HuH-7 (cell line): ENCODE results near the gene ZNF382.
A peak's percentile ranks its signal among the peaks of the same experiment; 100 is the strongest.
"Not testable (repeated sequence)": the region's sequence is repeated elsewhere in the genome, so short reads cannot be mapped to it uniquely, and the experiment has no call there.

ENCODE experiments used
- DNase-seq: peaks from one replicate; pipeline ENCODE4 v3.0.0; 2011; ENCODE audit warnings: low spot score

Gene ZNF382

GRCh38 chr19:36605101-36605876 is at the start of gene ZNF382:
ZNF382 (plus strand) TSS chr19:36605313; CDS start chr19:36609915, 4,602 bp downstream.
- DNase-seq = no peak

- DNase-seq = no peak
Observed at GRCh38 chr19:36564391-36564790, 40.7 kb upstream of the ZNF382 start.

- no peak for DNase-seq
Observed at GRCh38 chr19:36572593-36573019, 32.5 kb upstream of the ZNF382 start.

DNA sequence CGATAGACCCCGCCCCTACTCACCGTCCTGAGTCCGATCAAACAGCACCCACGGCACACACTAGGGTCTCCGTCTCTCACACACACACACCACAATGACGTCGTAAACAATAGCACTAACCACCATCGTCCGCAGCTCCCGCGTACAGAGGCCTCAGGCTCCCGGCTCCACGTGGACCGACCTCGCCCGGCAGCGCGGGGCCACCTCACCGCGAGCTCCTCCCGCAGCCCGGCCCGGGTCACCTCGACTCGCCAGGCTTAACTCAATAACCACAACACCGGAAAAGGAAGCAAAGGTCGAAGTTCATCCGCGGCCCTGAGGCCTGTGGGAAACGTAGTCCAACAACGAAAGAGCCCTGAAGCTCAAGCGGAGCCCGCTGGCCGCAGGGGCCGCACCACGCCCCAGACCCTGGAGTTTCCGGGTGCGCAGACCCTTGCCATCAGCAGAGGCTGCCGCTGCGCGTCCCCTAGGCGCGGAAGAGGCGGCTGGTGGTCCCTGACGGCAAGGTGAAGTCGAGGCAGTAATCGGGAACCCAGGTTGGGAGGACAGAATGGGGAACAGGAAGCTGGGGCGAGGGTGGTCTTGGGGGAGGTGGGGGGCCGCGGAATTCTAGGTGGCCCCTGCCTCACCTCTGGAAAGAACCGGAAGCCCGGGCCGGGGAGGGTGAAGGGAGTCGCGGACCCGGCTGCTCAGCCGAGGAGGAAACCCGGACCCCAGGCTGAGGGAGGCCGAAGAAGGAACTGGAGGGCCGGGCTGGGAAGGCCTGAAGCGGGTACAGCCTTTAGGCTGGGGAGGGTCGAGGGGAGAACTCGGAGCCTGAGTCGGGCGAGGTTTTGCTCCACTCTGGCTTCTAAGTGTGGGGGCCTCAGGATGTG is 31.9 kb upstream of the ZNF382 start, which contains the start of gene ZNF529:
ZNF529 (minus strand) TSS at position 273 of the 875 bp plus-strand sequence. CDS start 946 bp downstream, outside the sequence.
- DNase-seq = peak; percentile 91

DNA sequence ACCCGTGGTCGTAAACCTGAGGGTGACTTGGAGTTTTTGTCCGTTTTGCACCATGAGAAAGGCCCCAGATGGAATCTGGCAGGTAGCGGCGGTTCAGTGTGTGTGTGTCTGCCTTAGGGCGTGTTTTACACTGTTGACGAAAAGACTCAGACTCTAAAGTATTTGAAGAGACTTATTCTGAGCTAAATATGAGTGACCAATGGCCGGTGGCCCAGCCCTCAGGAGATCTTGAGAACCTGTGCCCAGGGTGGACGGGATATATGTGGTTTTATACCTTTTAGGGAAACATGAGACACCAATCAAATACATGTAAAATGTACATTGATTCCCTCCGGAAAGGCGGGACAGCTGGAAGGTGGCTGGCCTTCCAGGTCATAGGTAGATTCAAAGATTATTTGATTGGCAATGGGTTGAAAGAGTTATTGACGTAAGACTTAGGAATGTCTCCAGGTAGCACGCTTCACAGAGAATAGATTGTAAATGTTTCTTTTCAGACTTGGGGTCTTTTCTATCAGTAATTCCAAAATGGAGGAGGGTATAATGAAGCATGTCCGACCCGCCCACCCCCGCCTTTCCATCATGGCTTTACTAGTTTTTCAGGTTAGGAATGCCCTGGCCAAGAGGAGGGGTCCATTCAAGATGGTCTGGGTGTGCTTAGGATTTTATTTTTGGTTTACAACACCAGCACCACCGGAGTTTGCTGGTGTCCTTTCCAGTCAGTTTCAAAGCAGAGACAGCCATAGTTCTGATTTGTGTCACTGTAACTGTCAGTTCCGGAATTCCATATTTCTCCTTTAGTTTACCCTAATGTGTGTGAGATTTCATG is 31.0 kb upstream of the ZNF382 start:
- no peak for DNase-seq

GRCh38 chr19:36574741-36575140 is 30.4 kb upstream of the ZNF382 start:
- no peak for DNase-seq

DNA sequence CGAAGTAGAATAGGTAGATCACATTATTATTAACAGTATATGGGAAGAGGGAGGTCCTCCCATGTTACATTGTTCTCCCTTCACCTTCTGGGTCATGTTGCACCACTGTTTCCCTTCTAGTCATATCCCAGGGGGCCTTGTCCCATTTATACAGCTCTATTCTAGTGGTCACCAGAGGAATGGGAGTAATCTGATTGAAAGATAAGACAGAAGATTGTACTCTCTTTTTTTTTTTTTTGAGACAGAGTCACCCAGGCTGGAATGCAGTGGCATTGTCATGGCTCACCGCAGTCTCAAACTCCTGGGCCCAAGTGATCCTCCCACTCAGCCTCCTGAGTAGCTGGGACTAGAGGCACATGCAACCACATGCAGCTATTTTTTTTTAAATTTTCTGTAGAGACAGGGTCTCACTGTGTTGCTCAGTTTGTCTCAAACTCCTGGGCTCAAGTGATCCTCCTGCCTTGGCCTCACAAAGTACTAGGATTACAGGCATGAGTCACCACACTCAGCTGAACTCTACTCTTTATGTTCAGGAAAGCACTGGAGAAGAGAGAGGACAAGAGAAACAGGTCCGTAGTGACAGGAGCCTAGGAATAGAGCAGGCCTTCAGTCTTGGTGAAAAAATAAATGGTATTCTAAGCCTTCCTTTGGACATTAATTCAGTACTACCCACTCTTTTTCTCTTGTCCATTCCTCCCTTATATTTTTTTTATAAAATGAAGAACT is 27.7 kb upstream of the ZNF382 start:
- DNase-seq = no peak

GRCh38 chr19:36579255-36579654 is 25.9 kb upstream of the ZNF382 start:
- no peak for DNase-seq

DNA sequence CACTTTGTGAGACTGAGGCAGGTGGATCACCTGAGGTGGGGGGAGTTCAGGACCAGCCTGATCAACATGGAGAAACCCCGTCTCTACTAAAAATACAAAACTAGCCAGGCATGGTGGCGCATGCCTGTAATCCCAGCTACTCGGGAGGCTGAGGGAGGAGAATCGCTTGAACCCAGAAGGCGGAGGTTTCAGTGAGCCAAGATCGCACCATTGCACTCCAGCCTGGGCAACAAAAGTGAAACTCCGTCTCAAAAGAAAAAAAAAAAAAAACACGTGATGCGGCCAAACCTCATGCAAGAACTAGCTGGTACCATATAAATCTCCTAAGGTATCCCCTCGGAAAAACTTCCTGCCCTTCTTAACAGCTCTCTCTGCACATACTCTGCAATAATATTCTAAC is 2.4 kb upstream of the ZNF382 start:
- not testable (repeated sequence) for DNase-seq

DNA sequence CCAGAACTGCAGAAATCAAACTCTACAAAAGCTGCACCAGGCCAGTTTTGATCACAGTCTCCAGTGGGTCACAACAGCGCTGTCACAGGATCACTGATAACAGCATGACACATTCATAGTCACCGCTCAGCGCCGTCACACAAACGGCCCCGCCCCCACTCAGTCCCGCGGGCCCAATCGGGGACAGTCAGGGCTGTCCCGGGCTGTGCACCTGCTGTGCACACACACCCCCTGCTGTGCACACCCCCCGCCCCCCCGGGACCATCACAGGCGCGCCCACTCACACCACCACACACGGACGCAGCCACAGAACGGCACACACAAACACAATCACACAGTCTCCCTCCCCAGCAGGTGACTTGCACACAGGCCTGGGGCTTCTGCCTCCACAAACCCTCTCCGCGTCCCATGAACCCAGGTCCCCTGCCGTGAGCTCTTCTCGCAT is 435 bp upstream of the ZNF382 start:
- DNase-seq = no peak

GRCh38 chr19:36605877-36606478 is 865 bp downstream of the ZNF382 start:
- no peak for DNase-seq

DNA sequence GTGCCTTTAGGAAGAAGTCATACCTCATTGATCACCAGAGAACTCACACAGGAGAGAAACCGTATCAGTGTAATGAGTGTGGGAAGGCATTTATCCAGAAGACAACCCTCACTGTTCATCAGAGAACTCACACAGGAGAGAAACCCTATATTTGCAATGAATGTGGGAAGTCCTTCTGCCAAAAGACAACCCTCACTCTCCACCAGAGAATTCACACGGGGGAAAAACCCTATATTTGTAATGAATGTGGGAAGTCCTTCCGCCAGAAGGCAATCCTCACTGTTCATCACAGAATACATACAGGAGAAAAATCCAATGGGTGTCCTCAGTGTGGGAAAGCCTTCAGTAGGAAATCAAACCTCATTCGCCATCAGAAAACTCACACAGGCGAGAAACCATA is 21.9 kb downstream of the ZNF382 start:
- DNase-seq = no peak

GRCh38 chr19:36635342-36635741 is 30.2 kb downstream of the ZNF382 start:
- no peak for DNase-seq

GRCh38 chr19:36638862-36639510 is 33.9 kb downstream of the ZNF382 start:
- DNase-seq = no peak

- DNase-seq = no peak
Observed at GRCh38 chr19:36646746-36647145, 41.6 kb downstream of the ZNF382 start.

- no peak for DNase-seq
Observed at GRCh38 chr19:36652958-36653357, 47.8 kb downstream of the ZNF382 start.

GRCh38 chr19:36665832-36666231 is 60.7 kb downstream of the ZNF382 start:
- no peak for DNase-seq

DNA sequence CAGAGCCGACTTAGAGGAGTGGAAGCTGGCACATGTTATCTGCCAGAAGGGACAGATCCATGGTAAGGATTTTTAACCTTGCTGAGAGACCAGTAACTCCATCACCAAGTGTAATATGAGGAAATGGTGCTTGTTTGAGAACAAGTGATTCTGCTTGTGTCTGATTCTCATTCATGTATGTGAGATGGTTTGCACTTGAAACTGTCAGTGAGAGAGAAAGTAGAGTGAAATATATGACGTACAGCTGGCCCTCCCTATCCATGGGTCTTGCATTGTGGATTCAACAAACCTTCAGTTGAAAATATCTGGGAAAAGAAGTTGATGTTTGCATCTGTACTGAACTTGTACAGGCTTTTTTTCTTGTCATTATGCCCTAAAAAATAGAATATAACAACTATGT is 63.5 kb downstream of the ZNF382 start:
- no peak for DNase-seq

- DNase-seq = no peak
Observed at GRCh38 chr19:36672368-36672767, 67.3 kb downstream of the ZNF382 start.

DNA sequence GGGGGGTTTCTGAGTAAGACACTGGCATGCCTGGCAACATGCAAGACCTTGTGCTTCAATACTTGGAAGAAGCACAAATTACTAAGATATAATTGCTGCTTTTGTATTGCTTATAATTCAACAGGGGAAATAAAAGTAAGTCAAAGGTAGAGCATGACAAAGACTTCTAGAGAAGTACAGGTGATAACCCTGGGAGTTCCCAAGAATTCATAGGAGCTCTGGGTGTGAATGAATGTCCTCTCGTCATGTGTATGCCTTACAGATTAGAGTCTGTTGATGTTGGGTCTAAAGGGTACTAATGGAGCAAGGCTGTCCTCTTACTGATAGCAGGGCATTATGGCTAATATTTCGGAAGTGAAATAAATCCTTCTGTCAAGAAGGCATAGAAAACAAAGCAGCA is 69.1 kb downstream of the ZNF382 start:
- DNase-seq = no peak
